IMR-90 (cell line): ENCODE data around the gene CLEC16A. TPM values are rescaled to one million over a fixed set of nuclear protein-coding genes. Genes with fewer than 3 reads are reported as not detected.

Experiments used
- ATAC-seq: fragments of 200-7000 bp; cut with Tn5 transposase; 2 replicates; pipeline ENCODE4 v1.9.1; 2020; ENCODE audit warnings: low read depth, mild to moderate bottlenecking, moderate library complexity
- BruUV-seq: library from RNA; stranded (reverse); fragments of 400-500 nt; replicated peaks from 2 replicates; lab custom pipeline; 2021; lab: Mats Ljungman, UMichigan
- CTCF ChIA-PET: fragments of 300-600 bp; formaldehyde crosslinking; extraction: SDS; loops from one replicate; lab custom pipeline; 2021; ENCODE audit warnings: antibody characterized with exemption; lab: Yijun Ruan, JAX
- POLR2A ChIA-PET: fragments of 300-600 bp; sonication (Branson Sonifier 250); formaldehyde crosslinking; loops from one replicate; lab custom pipeline; 2022; ENCODE audit warnings: antibody characterized with exemption; ENCODE audit not compliant: unreplicated experiment; lab: Charles Lee
- DNase-seq: peaks from one replicate; pipeline ENCODE4 v3.0.0; 2013
- H2AFZ ChIP-seq: replicated peaks from 2 replicates; pipeline ENCODE3; 2013; ENCODE audit warnings: low read length, mild to moderate bottlenecking; ENCODE audit not compliant: poor library complexity
- H2AK5ac ChIP-seq: 2 replicates; pipeline ENCODE4 v1.6.1; 2013; ENCODE audit warnings: low read depth, low read length, inconsistent platforms
- H2AK9ac ChIP-seq: replicated peaks from 2 replicates; pipeline ENCODE3; 2013; ENCODE audit warnings: mild to moderate bottlenecking, low read depth, low read length, moderate library complexity; ENCODE audit not compliant: poor library complexity
- H2BK120ac ChIP-seq: 2 replicates; pipeline ENCODE4 v1.6.1; 2013; ENCODE audit warnings: low read depth, low read length, inconsistent platforms
- H2BK15ac ChIP-seq: 3 replicates; pipeline ENCODE4 v1.6.1; 2013; ENCODE audit warnings: low read depth, low read length, inconsistent platforms
- H2BK20ac ChIP-seq: 2 replicates; pipeline ENCODE4 v1.6.1; 2013; ENCODE audit warnings: low read depth, mild to moderate bottlenecking, inconsistent platforms, low read length, moderate library complexity
- H2BK5ac ChIP-seq: 2 replicates; pipeline ENCODE4 v1.6.1; 2013; ENCODE audit warnings: mild to moderate bottlenecking, low read depth, low read length, inconsistent platforms; ENCODE audit not compliant: poor library complexity, severe bottlenecking
- H3K14ac ChIP-seq: replicated peaks from 2 replicates; pipeline ENCODE4 v1.6.1; 2013; ENCODE audit warnings: low read depth, low read length, inconsistent platforms
- H3K18ac ChIP-seq: 2 replicates; pipeline ENCODE4 v1.6.1; 2013; ENCODE audit warnings: low read depth, low read length, control low read depth
- H3K23ac ChIP-seq: 2 replicates; pipeline ENCODE4 v1.6.1; 2013; ENCODE audit warnings: low read depth, low read length, inconsistent platforms
- H3K27ac ChIP-seq: 2 replicates; pipeline ENCODE4 v1.5.1; 2013; ENCODE audit warnings: mild to moderate bottlenecking, control low read depth, low read length; ENCODE audit not compliant: insufficient read depth
- H3K27me3 ChIP-seq: 2 replicates; pipeline ENCODE4 v1.6.1; 2013; ENCODE audit warnings: low read length; ENCODE audit not compliant: control insufficient read depth, insufficient read depth
- H3K36me3 ChIP-seq: 2 replicates; pipeline ENCODE4 v1.6.1; 2013; ENCODE audit warnings: low read length, mixed read lengths; ENCODE audit not compliant: control insufficient read depth, insufficient read depth
- H3K4ac ChIP-seq: 2 replicates; pipeline ENCODE4 v1.6.1; 2013; ENCODE audit warnings: low read depth, low read length, inconsistent platforms
- H3K4me1 ChIP-seq: 2 replicates; pipeline ENCODE4 v1.6.1; 2013; ENCODE audit warnings: low read length, mixed read lengths; ENCODE audit not compliant: control insufficient read depth, insufficient read depth
- H3K4me2 ChIP-seq: 2 replicates; pipeline ENCODE4 v1.6.1; 2013; ENCODE audit warnings: low read depth, mild to moderate bottlenecking, control low read depth, low read length, moderate library complexity
- H3K4me3 ChIP-seq: 2 replicates; pipeline ENCODE4 v1.5.1; 2013; ENCODE audit warnings: low read depth, mild to moderate bottlenecking, control low read depth, low read length, moderate library complexity; ENCODE audit not compliant: insufficient read depth
- H3K56ac ChIP-seq: 2 replicates; pipeline ENCODE4 v1.6.1; 2013; ENCODE audit warnings: low read length, inconsistent platforms; ENCODE audit not compliant: insufficient read depth; ENCODE audit errors: extremely low read depth
- H3K79me1 ChIP-seq, 2 experiments: 2 replicates each; pipeline ENCODE4 v1.6.1; 2013; ENCODE audit warnings: low read length in 2 of 2, inconsistent platforms in 1 of 2, low read depth in 1 of 2
- H3K9ac ChIP-seq: 2 replicates; pipeline ENCODE4 v1.6.1; 2013; ENCODE audit warnings: low read depth, low read length, control low read depth
- H3K9me1 ChIP-seq: 2 replicates; pipeline ENCODE4 v1.6.1; 2013; ENCODE audit warnings: low read length, inconsistent platforms; ENCODE audit not compliant: insufficient read depth
- H3K9me3 ChIP-seq: 2 replicates; pipeline ENCODE4 v1.6.1; 2013; ENCODE audit warnings: low read length; ENCODE audit not compliant: control insufficient read depth, insufficient read depth
- H4K20me1 ChIP-seq: 2 replicates; pipeline ENCODE4 v1.6.1; 2013; ENCODE audit warnings: low read length, inconsistent platforms; ENCODE audit not compliant: insufficient read depth
- H4K5ac ChIP-seq: 2 replicates; pipeline ENCODE4 v1.6.1; 2013; ENCODE audit warnings: mild to moderate bottlenecking, low read depth, low read length, control low read depth
- H4K8ac ChIP-seq, 2 experiments: 2 replicates each; pipeline ENCODE4 v1.6.1; 2013; ENCODE audit warnings: low read depth in 2 of 2, low read length in 2 of 2, control low read depth in 1 of 2, inconsistent platforms in 1 of 2
- H4K91ac ChIP-seq: 2 replicates; pipeline ENCODE4 v1.6.1; 2013; ENCODE audit warnings: low read depth, low read length, inconsistent platforms; ENCODE audit not compliant: insufficient read depth
- BHLHE40 ChIP-seq: fragments of 150-350 bp; IDR thresholded peaks from 2 replicates; pipeline ENCODE4 v1.6.1; 2016; ENCODE audit warnings: mild to moderate bottlenecking, low read depth, low read length
- CEBPB ChIP-seq: IDR thresholded peaks from 2 replicates; pipeline ENCODE4 v1.6.1; 2012; ENCODE audit warnings: low read depth, low read length, improper control_type of control experiment
- CHD1 ChIP-seq: IDR thresholded peaks from 2 replicates; pipeline ENCODE4 v1.6.1; 2012; ENCODE audit warnings: low read depth, low read length, improper control_type of control experiment
- CTCF ChIP-seq: conservative IDR thresholded peaks from 2 replicates; pipeline ENCODE4 v1.5.1; 2012; ENCODE audit warnings: mild to moderate bottlenecking, low read depth, low read length, improper control_type of control experiment
- ELK1 ChIP-seq: fragments of 150-350 bp; IDR thresholded peaks from 2 replicates; pipeline ENCODE4 v1.6.1; 2016; ENCODE audit warnings: low read depth, mild to moderate bottlenecking, low read length, moderate library complexity, borderline replicate concordance
- FOS ChIP-seq: fragments of 150-350 bp; IDR thresholded peaks from 2 replicates; pipeline ENCODE4 v1.6.1; 2016; ENCODE audit warnings: low read depth, low read length
- MAFK ChIP-seq: IDR thresholded peaks from 2 replicates; pipeline ENCODE4 v1.6.1; 2012; ENCODE audit warnings: low read depth, low read length, improper control_type of control experiment
- MAZ ChIP-seq: IDR thresholded peaks from 2 replicates; pipeline ENCODE4 v1.6.1; 2012; ENCODE audit warnings: low read depth, mild to moderate bottlenecking, low read length, improper control_type of control experiment, moderate library complexity, borderline replicate concordance
- MXI1 ChIP-seq: IDR thresholded peaks from 2 replicates; pipeline ENCODE4 v1.6.1; 2012; ENCODE audit warnings: low read depth, mild to moderate bottlenecking, low read length, moderate library complexity, borderline replicate concordance
- NFE2L2 ChIP-seq: fragments of 150-350 bp; IDR thresholded peaks from 2 replicates; pipeline ENCODE4 v1.6.1; 2016; ENCODE audit warnings: low read depth, mild to moderate bottlenecking, low read length
- POLR2A ChIP-seq: IDR thresholded peaks from 2 replicates; pipeline ENCODE4 v1.6.1; 2012; ENCODE audit warnings: mild to moderate bottlenecking, low read depth, low read length
- RAD21 ChIP-seq: IDR thresholded peaks from 2 replicates; pipeline ENCODE4 v1.6.1; 2012; ENCODE audit warnings: low read length, improper control_type of control experiment
- RCOR1 ChIP-seq: IDR thresholded peaks from 2 replicates; pipeline ENCODE4 v1.6.1; 2012; ENCODE audit warnings: mild to moderate bottlenecking, low read length, improper control_type of control experiment; ENCODE audit not compliant: insufficient replicate concordance
- RFX5 ChIP-seq: IDR thresholded peaks from 2 replicates; pipeline ENCODE4 v1.8.0; 2012; ENCODE audit warnings: low read depth, mild to moderate bottlenecking, low read length, moderate library complexity
- SMC3 ChIP-seq: fragments of 150-350 bp; IDR thresholded peaks from 2 replicates; pipeline ENCODE4 v1.6.1; 2016; ENCODE audit warnings: low read depth, mild to moderate bottlenecking, antibody characterized with exemption, low read length, moderate library complexity
- USF2 ChIP-seq: fragments of 150-350 bp; IDR thresholded peaks from 2 replicates; pipeline ENCODE4 v1.6.1; 2017; ENCODE audit warnings: mild to moderate bottlenecking, antibody characterized with exemption, low read length, low read depth
- WGBS, 2 experiments: methylation state at CpG; one replicate each; pipeline versions ENCODE4 v1.1.5 to v1.1.7; 2013; ENCODE audit warnings: missing lambda C conversion rate in 2 of 2; ENCODE audit not compliant: insufficient read length in 1 of 2; ENCODE audit errors: extremely low coverage in 2 of 2; 5-methylcytosine and 5-hydroxymethylcytosine counted together
- dilution Hi-C: fragments of 300-500 bp; cut with HindIII; formaldehyde crosslinking; loops from one replicate; pipeline ENCODE4 v1.14.3; 2018; ENCODE audit warnings: low sequenced_read_pairs; ENCODE audit not compliant: unreplicated experiment
- in situ Hi-C: fragments of 300-500 bp; cut with MboI; formaldehyde crosslinking; loops from 3 replicates; pipeline ENCODE4 v1.14.3; 2019; ENCODE audit warnings: low sequenced_read_pairs, inconsistent platforms, mixed read lengths
- intact Hi-C: fragments of 100-400 bp; cut with micrococcal nuclease; formaldehyde crosslinking; loops from 2 replicates; pipeline ENCODE4 v1.10.0; 2022
- polyA plus RNA-seq, 3 experiments: library from polyadenylated mRNA; depleted of rRNA; stranded (reverse); fragments of >200 nt; gene quantifications; 2 replicates each; pipeline ENCODE4 v1.2.3, GENCODE V29; 2012; ENCODE audit warnings: low replicate concordance in 1 of 3
- total RNA-seq: library from RNA; depleted of rRNA; stranded (reverse); fragments of >200 nt; gene quantifications from 2 replicates; pipeline ENCODE4 v1.2.3, GENCODE V29; 2012

Gene CLEC16A
- total and polyA plus RNA-seq, 2 of the 4 experiments (the other 2 are of a cell fraction) = 15.9 to 16.5 TPM

GRCh38 chr16:11215935-11216556 is 271.7 kb downstream of the CLEC16A start:
- no peak overlapping the region for H3K56ac ChIP-seq
- no peak overlapping the region for H2BK15ac ChIP-seq
- intact Hi-C loops = no loop called here
- H2AFZ ChIP-seq = no peak overlapping the region
- no peak overlapping the region for H4K8ac ChIP-seq
- WGBS, 2 experiments = no CpG with 5 or more reads among the region's 3 CpGs
- H3K4me2 ChIP-seq = no peak overlapping the region
- no peak for TF ChIP-seq CTCF
- TF ChIP-seq POLR2A = no peak
- no peak for TF ChIP-seq SMC3
- no peak for TF ChIP-seq RCOR1
- no peak for TF ChIP-seq USF2
- TF ChIP-seq MAFK = no peak
- no peak for TF ChIP-seq RFX5
- TF ChIP-seq CEBPB = no peak
- no peak for TF ChIP-seq NFE2L2
- TF ChIP-seq RAD21 = no peak
- TF ChIP-seq FOS = no peak
- TF ChIP-seq CHD1 = no peak
- TF ChIP-seq ELK1 = no peak
- no peak for TF ChIP-seq MXI1
- TF ChIP-seq MAZ = no peak
- TF ChIP-seq BHLHE40 = no peak
- H3K18ac ChIP-seq = no peak overlapping the region
- CTCF ChIA-PET = no interaction called here
- DNase-seq (no peak), ATAC-seq (no peak)
- H3K36me3 ChIP-seq = no peaks in the 10 kb centered on the region
- H3K14ac ChIP-seq = no peak overlapping the region
- no peak overlapping the region for H2AK9ac ChIP-seq
- H3K27ac ChIP-seq = no peak overlapping the region
- dilution Hi-C loops = no loop called here
- no peak overlapping the region for H2AK5ac ChIP-seq
- no peaks in the 10 kb centered on the region for H3K79me1 ChIP-seq
- H2BK120ac ChIP-seq = no peak overlapping the region
- no peaks in the 10 kb centered on the region for H3K4me1 ChIP-seq
- peaks cover 23% of the 10 kb centered on the region for H3K9me3 ChIP-seq
- peaks cover 5% of the 10 kb centered on the region; the same call in 1 of the 2 replicates for H3K27me3 ChIP-seq
- H2BK20ac ChIP-seq = no peak overlapping the region
- H2BK5ac ChIP-seq = no peak overlapping the region
- in situ Hi-C loops = no loop called here
- no peak overlapping the region for H3K4me3 ChIP-seq
- no peak overlapping the region for H3K23ac ChIP-seq
- H3K9me1 ChIP-seq = no peaks in the 10 kb centered on the region
- no peak overlapping the region for H3K9ac ChIP-seq
- no peaks in the 10 kb centered on the region for H4K20me1 ChIP-seq
- no TSS peak for BruUV-seq
- H3K4ac ChIP-seq = no peak overlapping the region
- POLR2A ChIA-PET = no interaction called here
- no peak overlapping the region for H4K5ac ChIP-seq
- H4K91ac ChIP-seq = no peak overlapping the region
